A549 (cell line): ENCODE measurements around the gene TFRC.
"Not testable (repeated sequence)": the region's sequence is repeated elsewhere in the genome, so short reads cannot be mapped to it uniquely, and the experiment has no call there.

Source experiments
- CTCF ChIP-seq: fragments of >200 bp; sonication (Bioruptor Twin); formaldehyde crosslinking; IDR thresholded peaks from 3 replicates; pipeline ENCODE4 v1.5.1; 2016
- EP300 ChIP-seq, 2 experiments: fragments of >200 bp; sonication (Bioruptor Twin); formaldehyde crosslinking; IDR thresholded peaks; 2 replicates in 1 of 2; 3 replicates in 1 of 2; pipeline ENCODE4 v1.6.1; 2016 to 2017
- ESRRA ChIP-seq: fragments of 150-350 bp; IDR thresholded peaks from 2 replicates; pipeline ENCODE4 v1.6.1; 2014; ENCODE audit warnings: mild to moderate bottlenecking, low read length, borderline replicate concordance
- HMGXB4 ChIP-seq: fragments of 250-450 bp; sonication (Bioruptor Pico); IDR thresholded peaks from 2 replicates; pipeline ENCODE4 v1.5.0; 2021; ENCODE audit warnings: mild to moderate bottlenecking, moderate library complexity, borderline replicate concordance
- JUN ChIP-seq, 2 experiments: fragments of >200 bp; sonication (Bioruptor Twin); formaldehyde crosslinking; IDR thresholded peaks; 2 replicates in 1 of 2; 3 replicates in 1 of 2; pipeline ENCODE4 v1.6.1; 2016 to 2017
- KDM1A ChIP-seq: fragments of 200-600 bp; sonication (generic); IDR thresholded peaks from 2 replicates; pipeline ENCODE4 v1.6.1; 2016; ENCODE audit warnings: low read depth, mild to moderate bottlenecking
- MAX ChIP-seq: IDR thresholded peaks from 2 replicates; pipeline ENCODE4 v1.6.1; 2012
- POLR2A ChIP-seq: IDR thresholded peaks from 2 replicates; pipeline ENCODE4 v1.6.1; 2012; ENCODE audit warnings: mild to moderate bottlenecking, low read length
- REST ChIP-seq: fragments of 200-600 bp; sonication (generic); IDR thresholded peaks from 2 replicates; pipeline ENCODE4 v1.6.1; 2016; ENCODE audit warnings: antibody characterized with exemption, mild to moderate bottlenecking, moderate library complexity
- SMC3 ChIP-seq: fragments of >200 bp; sonication (Bioruptor Twin); formaldehyde crosslinking; IDR thresholded peaks from 3 replicates; pipeline ENCODE4 v1.6.1; 2018; ENCODE audit warnings: inconsistent platforms

- not testable (repeated sequence) for TF ChIP-seq CTCF; POLR2A; MAX; JUN (IDR thresholded peaks at IDR 0.05); HMGXB4; REST; ESRRA; SMC3; EP300 (IDR thresholded peaks at IDR 0.05); KDM1A
Measured at GRCh38 chr3:196002721-196003120, 79.2 kb downstream of the TFRC start.
